Activated naive CD4-positive, alpha-beta T cell treated with anti-CD3 and anti-CD28 coated beads for 36 hours (primary cell): ENCODE measurements around the gene ITGA5. TPM values are rescaled to one million over a fixed set of nuclear protein-coding genes. Genes with fewer than 3 reads are reported as not detected.

Source experiments
- CTCF ChIA-PET: fragments of 350-600 bp; sonication (Branson Sonifier 250); formaldehyde crosslinking; loops from one replicate; lab custom pipeline; 2021; ENCODE audit warnings: antibody characterized with exemption; lab: Charles Lee
- DNase-seq: peaks from one replicate; pipeline ENCODE4 v3.0.0-alpha.2; 2020
- H3K27ac Mint-ChIP-seq: one replicate; pipeline ENCODE4 v1.8.0; 2021; ENCODE audit warnings: mild to moderate bottlenecking, mixed read lengths
- H3K27me3 Mint-ChIP-seq: one replicate; pipeline ENCODE4 v1.8.0; 2021; ENCODE audit warnings: low read depth, mixed read lengths
- H3K36me3 Mint-ChIP-seq: one replicate; pipeline ENCODE4 v1.8.0; 2021; ENCODE audit warnings: low read depth, mixed read lengths
- H3K4me1 Mint-ChIP-seq: one replicate; pipeline ENCODE4 v1.8.0; 2021; ENCODE audit warnings: low read depth, mixed read lengths
- H3K4me3 Mint-ChIP-seq: one replicate; pipeline ENCODE4 v1.8.0; 2021; ENCODE audit warnings: mild to moderate bottlenecking, moderate library complexity, mixed read lengths
- H3K9me3 Mint-ChIP-seq: one replicate; pipeline ENCODE4 v1.8.0; 2021; ENCODE audit warnings: mixed read lengths
- intact Hi-C: fragments of 100-400 bp; cut with micrococcal nuclease; formaldehyde crosslinking; loops from one replicate; pipeline ENCODE4 v1.15.1; 2023
- total RNA-seq, 2 experiments: library from RNA; stranded (reverse); gene quantifications; one replicate each; pipeline ENCODE4 v1.2.3, GENCODE V29; 2021

Gene ITGA5
- total RNA-seq, 2 experiments from 2014 or later: 17.9 to 18.4 TPM

DNA sequence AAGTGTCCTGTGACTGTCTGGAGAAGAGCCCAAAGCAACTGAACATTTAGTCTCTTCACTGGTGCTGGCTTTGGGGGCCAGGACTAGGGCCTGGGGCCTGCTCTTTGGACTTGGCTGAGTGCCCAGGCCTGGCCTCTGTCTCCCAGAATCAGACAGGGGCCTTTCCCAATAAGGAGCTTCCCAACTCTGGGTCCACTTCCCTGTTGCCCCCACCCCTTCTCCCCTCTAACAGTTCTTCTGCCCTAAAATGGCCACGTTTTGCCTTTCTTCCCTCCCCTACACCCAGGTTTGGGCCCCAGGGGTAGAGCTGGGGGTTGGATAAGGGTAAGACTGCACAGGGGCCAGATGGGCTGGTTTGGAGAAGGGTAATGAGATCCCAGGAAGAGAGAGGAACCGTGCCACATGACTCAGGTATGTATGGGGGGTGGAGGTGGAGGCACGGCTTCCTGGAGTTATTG is 10.0 kb upstream of the ITGA5 start:
- Mint-ChIP-seq H3K9me3 (no peaks in the 10 kb centered on the region), H3K4me1 (peaks cover 21% of the 10 kb centered on the region), H3K27me3 (no peaks in the 10 kb centered on the region), H3K27ac (no peak overlapping the region), H3K36me3 (no peaks in the 10 kb centered on the region), H3K4me3 (no peak overlapping the region)
- DNase-seq: no peak
- intact Hi-C loops: no loop called here
- CTCF ChIA-PET: interaction anchor here (0.6 to 4.2 kb wide), 8 partner anchors 10 to 104 kb away, joined by 3 to 41 read pairs (median 4); partner anchors contain the start of gene COPZ1

DNA sequence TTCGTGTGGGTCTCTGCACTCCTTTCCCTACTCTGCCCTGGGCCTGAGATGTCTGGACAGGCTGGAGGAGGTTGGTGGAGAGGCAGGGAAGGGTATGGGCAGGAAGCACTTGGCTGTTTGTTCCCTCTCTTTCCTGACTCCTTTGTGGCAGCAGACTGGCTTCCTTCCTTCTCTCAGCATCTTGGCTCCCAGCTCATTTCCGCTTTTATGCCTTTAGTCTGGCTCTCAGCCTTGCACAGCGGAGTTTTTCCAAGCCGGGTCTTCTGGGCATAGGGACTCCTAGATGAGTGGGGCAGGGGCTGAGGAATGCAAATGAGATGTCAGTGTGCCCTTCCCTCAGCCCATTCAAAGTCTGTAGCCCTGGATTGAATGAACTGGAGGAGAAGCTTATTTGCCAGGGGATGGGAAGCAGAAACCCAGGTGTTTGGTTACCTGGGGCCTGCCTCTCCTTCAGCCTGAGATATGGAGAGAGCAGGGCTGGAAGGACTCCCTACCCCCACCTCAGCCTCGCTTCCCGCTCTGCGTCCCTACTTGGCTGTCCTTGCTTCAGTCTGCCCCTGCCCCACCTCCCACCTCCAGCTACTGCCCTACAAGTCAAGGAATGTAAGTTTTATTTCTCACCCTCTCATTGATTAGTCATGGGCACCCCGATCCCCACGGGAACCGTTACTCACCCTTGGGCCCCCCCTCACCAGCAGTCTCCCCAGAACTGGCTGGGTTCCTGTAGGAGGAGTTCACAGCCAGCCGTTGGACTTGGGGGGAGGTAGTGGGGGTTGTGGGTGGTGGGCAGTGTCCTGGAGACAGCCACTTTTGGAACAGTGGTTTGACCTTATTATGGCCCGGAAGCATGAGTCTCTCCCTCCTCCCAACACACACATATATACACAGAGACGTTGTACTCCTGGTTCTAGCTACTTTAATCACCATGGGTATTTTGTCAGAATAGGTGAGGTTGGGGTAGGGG is 9.3 kb upstream of the ITGA5 start:
- Mint-ChIP-seq H3K27ac (no peak overlapping the region), H3K4me1 (peaks cover 21% of the 10 kb centered on the region), H3K9me3 (no peaks in the 10 kb centered on the region), H3K27me3 (no peaks in the 10 kb centered on the region), H3K4me3 (no peak overlapping the region), H3K36me3 (no peaks in the 10 kb centered on the region)
- intact Hi-C loops: no loop called here
- CTCF ChIA-PET: interaction anchor here (1.0 to 4.2 kb wide), 8 partner anchors 11 to 566 kb away, joined by 3 to 41 read pairs (median 5); partner anchors contain the start of gene COPZ1
- DNase-seq: no peak

DNA sequence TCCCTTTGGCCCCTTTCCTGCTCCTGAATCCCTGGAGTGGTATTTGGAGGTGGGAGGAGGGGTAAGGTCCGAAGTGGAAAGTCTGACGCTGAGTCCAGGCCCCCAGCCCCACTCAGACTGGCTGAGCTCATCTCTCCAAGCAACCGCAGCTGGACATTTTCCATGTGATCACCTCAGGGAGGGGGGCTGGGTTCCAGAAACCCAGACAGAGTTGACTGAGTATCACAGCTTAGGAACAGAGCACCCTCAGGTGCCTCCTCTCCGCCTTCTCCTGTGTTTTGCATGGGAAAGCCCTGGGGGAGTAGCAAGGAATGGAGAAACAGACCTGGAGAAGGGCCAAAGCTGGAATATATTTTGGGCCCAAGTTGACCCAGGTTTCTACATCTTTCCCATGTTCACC is 8.0 kb upstream of the ITGA5 start:
- no peaks in the 10 kb centered on the region for H3K9me3 Mint-ChIP-seq
- H3K36me3 Mint-ChIP-seq: no peaks in the 10 kb centered on the region
- no peaks in the 10 kb centered on the region for H3K27me3 Mint-ChIP-seq
- CTCF ChIA-PET: interaction anchor here (1.1 to 4.2 kb wide), 3 partner anchors 12 to 567 kb away, joined by 5 to 41 read pairs (median 21); no protein-coding TSS in a partner anchor
- no peak overlapping the region for H3K27ac Mint-ChIP-seq
- H3K4me3 Mint-ChIP-seq: no peak overlapping the region
- DNase-seq: no peak
- H3K4me1 Mint-ChIP-seq: peaks cover 17% of the 10 kb centered on the region
- intact Hi-C loops: no loop called here

DNA sequence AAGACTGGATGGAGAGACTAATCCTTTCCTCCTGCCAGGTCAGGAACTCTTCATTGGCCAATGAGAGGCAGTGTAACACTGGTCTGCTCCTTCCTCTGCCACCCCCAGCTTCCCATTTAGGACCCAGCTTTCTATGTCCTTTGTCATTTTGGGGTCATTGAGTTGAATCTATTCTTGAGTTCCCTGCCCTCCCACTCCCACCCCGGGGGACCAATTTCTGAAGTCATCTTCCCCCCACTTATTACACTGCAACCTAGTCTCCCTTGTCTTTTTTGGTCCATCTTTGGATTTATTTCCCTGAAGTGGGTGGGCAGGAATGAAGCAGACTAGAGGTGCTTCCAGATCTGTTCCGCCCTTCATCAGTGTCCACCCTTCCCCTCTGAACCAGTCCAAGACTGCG is 7.6 kb upstream of the ITGA5 start:
- H3K4me3 Mint-ChIP-seq: no peak overlapping the region
- intact Hi-C loops: no loop called here
- H3K36me3 Mint-ChIP-seq: no peaks in the 10 kb centered on the region
- H3K9me3 Mint-ChIP-seq: no peaks in the 10 kb centered on the region
- CTCF ChIA-PET: interaction anchor here (3.4 to 4.2 kb wide), 2 partner anchors 13 to 27 kb away, joined by 21 to 41 read pairs; no protein-coding TSS in a partner anchor
- H3K27me3 Mint-ChIP-seq: no peaks in the 10 kb centered on the region
- no peak for DNase-seq
- H3K27ac Mint-ChIP-seq: no peak overlapping the region
- peaks cover 13% of the 10 kb centered on the region for H3K4me1 Mint-ChIP-seq

DNA sequence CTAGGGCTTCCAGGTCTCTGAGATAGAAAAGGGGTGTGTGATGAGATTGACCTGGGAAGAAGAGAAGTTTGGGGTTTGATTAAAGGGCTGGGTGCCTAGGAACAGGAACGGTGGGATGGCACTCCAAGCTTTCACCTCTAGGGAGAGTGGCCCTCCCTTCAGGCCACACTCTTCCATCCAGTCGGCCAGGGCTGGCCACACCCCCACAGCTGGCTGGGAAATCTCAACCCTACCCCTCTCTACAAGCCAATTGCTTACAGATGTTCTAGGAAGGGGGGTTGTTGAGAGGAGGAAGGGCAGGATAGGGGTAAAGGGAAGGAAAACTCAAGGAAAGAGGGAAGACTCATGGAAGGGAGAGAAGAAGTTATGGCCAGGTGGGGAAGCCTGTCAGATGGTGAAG is 6.6 kb upstream of the ITGA5 start:
- DNase-seq: no peak
- intact Hi-C loops: no loop called here
- H3K9me3 Mint-ChIP-seq: no peaks in the 10 kb centered on the region
- H3K27ac Mint-ChIP-seq: no peak overlapping the region
- H3K4me1 Mint-ChIP-seq: peaks cover 13% of the 10 kb centered on the region
- no peaks in the 10 kb centered on the region for H3K27me3 Mint-ChIP-seq
- no peaks in the 10 kb centered on the region for H3K36me3 Mint-ChIP-seq
- H3K4me3 Mint-ChIP-seq: no peak overlapping the region
- CTCF ChIA-PET: interaction anchor here (1.8 to 4.2 kb wide), 4 partner anchors 12 to 46 kb away, joined by 7 to 28 read pairs (median 14); no protein-coding TSS in a partner anchor

DNA sequence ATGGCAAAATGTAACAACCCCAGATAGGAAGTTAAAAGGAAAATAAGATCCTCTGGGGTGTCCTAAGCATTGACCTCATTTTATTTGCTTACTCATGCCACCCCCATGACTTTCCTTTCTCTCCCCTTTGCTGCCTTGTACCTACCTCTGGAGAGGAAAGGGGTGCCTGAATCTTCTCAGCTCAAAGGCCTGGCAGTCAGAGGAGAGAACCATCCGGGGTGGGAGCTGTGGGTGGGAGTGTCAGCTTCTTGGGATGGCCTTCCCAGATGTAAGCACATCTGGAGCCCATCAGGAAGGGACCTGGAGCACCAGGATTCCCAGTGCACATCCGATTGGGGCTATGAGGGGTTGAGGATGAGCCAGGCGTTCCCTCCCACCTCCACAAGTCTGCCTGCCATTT is 5.2 kb upstream of the ITGA5 start:
- CTCF ChIA-PET: interaction anchor here (0.8 to 3.9 kb wide), 6 partner anchors 14 to 44 kb away, joined by 3 to 28 read pairs (median 5); no protein-coding TSS in a partner anchor
- Mint-ChIP-seq H3K36me3 (no peaks in the 10 kb centered on the region), H3K27me3 (no peaks in the 10 kb centered on the region), H3K4me1 (peaks cover 24% of the 10 kb centered on the region), H3K27ac (no peak overlapping the region), H3K9me3 (no peaks in the 10 kb centered on the region), H3K4me3 (no peak overlapping the region)
- intact Hi-C loops: no loop called here
- no peak for DNase-seq

DNA sequence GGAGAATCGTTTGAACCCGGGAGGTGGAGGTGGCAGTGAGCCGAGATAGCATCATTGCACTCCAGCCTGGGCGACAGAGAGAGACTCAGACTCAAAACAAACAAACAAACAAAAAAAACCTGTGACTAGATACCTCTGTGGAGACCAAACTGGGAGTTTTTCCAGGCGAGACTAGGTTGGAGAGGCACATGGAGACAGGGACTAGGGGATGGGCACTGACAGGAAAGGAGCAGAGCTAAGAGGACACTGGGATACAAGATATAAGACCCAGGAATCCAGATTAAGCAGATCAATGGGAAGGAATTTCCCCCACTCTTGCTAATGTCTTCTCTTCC is 4.7 kb upstream of the ITGA5 start:
- no peak overlapping the region for H3K27ac Mint-ChIP-seq
- H3K36me3 Mint-ChIP-seq: no peaks in the 10 kb centered on the region
- H3K4me3 Mint-ChIP-seq: no peak overlapping the region
- intact Hi-C loops: no loop called here
- no peak for DNase-seq
- no peaks in the 10 kb centered on the region for H3K27me3 Mint-ChIP-seq
- no peaks in the 10 kb centered on the region for H3K9me3 Mint-ChIP-seq
- CTCF ChIA-PET: interaction anchor here (1.8 to 3.9 kb wide), 3 partner anchors 14 to 44 kb away, joined by 7 to 28 read pairs (median 8); no protein-coding TSS in a partner anchor
- peaks cover 24% of the 10 kb centered on the region for H3K4me1 Mint-ChIP-seq

DNA sequence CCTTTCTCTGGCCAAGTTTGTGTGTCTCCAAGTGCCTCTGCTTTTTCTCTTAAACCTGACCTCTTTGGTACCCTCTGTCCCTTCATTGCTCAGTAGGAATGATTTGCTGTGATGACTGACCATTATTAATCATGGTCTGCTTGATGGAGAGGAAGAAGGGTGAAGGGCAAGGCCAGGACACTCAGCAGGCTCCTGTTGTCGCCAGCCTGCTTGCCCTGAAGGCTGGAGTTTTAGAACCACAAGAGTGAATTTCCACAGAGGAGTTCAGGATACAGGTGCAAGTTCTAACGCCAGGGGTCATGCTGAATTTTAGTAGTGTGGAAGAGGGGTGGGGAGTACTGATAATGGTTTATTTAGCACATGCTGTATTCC is 2.8 kb upstream of the ITGA5 start:
- Mint-ChIP-seq H3K9me3 (no peaks in the 10 kb centered on the region), H3K4me3 (no peak overlapping the region), H3K27me3 (no peaks in the 10 kb centered on the region), H3K36me3 (no peaks in the 10 kb centered on the region), H3K27ac (no peak overlapping the region), H3K4me1 (peaks cover 29% of the 10 kb centered on the region)
- DNase-seq: no peak
- CTCF ChIA-PET: interaction anchor here (3.1 to 14.5 kb wide), 2 partner anchors 17 to 21 kb away, joined by 12 to 257 read pairs; no protein-coding TSS in a partner anchor
- intact Hi-C loops: no loop called here

DNA sequence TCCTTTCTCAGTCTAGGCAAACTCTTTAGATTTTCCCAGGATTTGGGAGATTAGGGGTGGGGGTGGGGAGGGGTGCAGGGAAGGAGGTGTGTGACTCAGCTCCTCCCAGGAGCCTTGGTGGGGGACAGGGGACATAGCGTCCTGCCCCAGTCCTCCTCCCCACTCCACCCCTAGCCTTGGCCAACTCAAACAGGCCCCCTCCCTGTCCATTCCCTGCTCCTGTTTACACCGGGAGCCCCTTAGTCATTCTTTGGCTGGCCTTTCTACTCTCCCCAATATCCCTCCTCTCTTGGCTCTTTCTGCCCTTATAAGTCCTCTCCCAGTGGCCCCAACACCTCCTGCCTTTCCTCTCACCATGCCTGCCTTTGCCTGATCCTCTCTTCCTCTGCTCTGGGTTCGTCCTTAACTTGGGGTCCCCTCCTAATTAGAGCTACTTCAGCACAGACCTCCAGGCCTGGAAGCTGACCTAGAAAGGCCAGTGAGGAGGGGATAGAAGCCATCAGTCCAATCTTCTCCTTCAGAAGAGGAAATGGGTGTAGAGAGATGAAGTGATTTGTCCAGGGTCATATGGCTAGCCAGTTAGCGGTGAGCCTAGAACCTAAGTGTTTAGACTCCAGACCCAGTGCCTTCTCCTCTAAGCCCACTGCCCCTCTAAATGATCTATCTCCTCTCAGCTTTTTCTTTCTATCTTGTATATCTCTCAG is 2.3 kb upstream of the ITGA5 start:
- H3K36me3 Mint-ChIP-seq: no peaks in the 10 kb centered on the region
- no peaks in the 10 kb centered on the region for H3K9me3 Mint-ChIP-seq
- CTCF ChIA-PET: interaction anchor here (3.1 to 14.5 kb wide), 2 partner anchors 18 to 20 kb away, joined by 12 to 257 read pairs; no protein-coding TSS in a partner anchor
- H3K27me3 Mint-ChIP-seq: no peaks in the 10 kb centered on the region
- H3K4me3 Mint-ChIP-seq: no peak overlapping the region
- no peak overlapping the region for H3K27ac Mint-ChIP-seq
- no peak for DNase-seq
- peaks cover 35% of the 10 kb centered on the region for H3K4me1 Mint-ChIP-seq
- intact Hi-C loops: no loop called here

DNA sequence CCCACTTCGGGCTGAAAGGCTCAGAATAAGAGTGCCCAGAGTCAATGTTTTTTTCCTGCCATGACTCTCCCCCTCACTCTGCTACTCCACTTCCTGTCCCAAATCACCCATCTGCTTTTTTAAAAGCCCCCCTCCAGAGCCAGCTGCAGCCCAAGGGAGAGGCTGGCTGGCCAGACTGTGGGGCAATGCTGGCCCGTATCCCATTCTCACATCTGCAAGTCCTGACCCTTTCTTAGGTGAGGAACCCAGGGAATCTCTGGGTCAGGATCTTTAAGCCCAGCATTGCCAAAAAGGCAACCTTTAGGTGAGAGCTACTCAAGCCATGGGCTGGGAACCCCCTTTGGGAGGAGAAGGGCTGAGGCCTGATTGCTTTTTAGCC is 1.7 kb upstream of the ITGA5 start:
- Mint-ChIP-seq H3K36me3 (no peaks in the 10 kb centered on the region), H3K4me1 (peaks cover 40% of the 10 kb centered on the region), H3K27me3 (no peaks in the 10 kb centered on the region), H3K27ac (no peak overlapping the region), H3K4me3 (no peak overlapping the region), H3K9me3 (no peaks in the 10 kb centered on the region)
- no peak for DNase-seq
- intact Hi-C loops: no loop called here
- CTCF ChIA-PET: interaction anchor here (3.1 to 14.5 kb wide), 2 partner anchors 18 to 20 kb away, joined by 12 to 257 read pairs; no protein-coding TSS in a partner anchor

DNA sequence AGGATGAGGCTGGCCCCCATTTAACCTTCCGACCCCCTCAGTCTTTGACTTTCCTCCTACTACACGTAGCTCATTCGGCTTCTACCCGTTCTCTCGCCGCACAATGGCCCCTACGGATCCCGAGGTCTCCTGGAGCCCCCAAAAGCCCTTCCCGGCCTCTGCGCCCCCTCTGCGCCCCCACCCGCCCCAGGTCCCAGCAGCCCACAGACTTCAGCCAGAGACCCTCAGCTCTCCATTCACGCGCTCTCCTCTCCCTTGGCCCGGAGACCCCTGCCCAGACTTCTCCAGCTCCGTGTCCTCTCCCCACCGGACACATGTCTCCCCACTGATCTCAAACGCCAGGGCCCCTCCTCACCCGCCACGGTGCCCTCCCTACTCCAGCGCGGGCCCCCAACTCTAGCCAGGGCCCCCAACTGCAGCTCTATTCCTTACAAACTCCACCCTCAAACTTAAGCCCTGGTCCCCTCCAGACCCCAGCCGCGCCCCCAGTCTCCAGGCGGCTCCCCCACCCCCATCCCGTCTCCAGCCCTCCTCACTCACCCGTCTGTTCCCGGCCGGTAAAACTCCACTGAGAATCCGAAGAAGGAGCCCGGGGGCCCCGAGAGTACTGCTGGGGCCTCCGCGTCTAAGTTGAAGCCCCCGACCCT is 502 bp downstream of the ITGA5 start:
- H3K4me3 Mint-ChIP-seq: peak overlapping the region; percentile 95
- intact Hi-C loops: loop anchor here (1.0 to 10.0 kb wide), 3 partner anchors 7 to 1034 kb away; partner anchors contain the start of gene SP1

More for the DNA sequence above, 502 bp downstream of the ITGA5 start:
- peaks cover 60% of the 10 kb centered on the region for H3K4me1 Mint-ChIP-seq
- CTCF ChIA-PET: interaction anchor here (0.6 to 14.5 kb wide), 5 partner anchors 9 to 724 kb away, joined by 3 to 257 read pairs (median 12); no protein-coding TSS in a partner anchor
- H3K9me3 Mint-ChIP-seq: no peaks in the 10 kb centered on the region
- no peaks in the 10 kb centered on the region for H3K36me3 Mint-ChIP-seq
- DNase-seq: no peak
- no peaks in the 10 kb centered on the region for H3K27me3 Mint-ChIP-seq
- H3K27ac Mint-ChIP-seq: peak overlapping the region; percentile 89
